Effector memory CD4-positive, alpha-beta T cell (primary cell): ENCODE data around the gene SLC22A12.
A peak's percentile ranks its signal among the peaks of the same experiment; 100 is the strongest.

Source experiments
- DNase-seq, 3 donors: peaks; one replicate each; pipeline ENCODE4 v3.0.0-alpha.2; 2020
- H3K27ac ChIP-seq: 2 replicates; pipeline ENCODE4 v1.7.0; 2013; ENCODE audit warnings: mild to moderate bottlenecking, low read length, moderate library complexity; ENCODE audit not compliant: insufficient read depth, poor library complexity, severe bottlenecking
- H3K27me3 ChIP-seq: replicated peaks from 2 replicates; pipeline ENCODE4 v1.7.0; 2013; ENCODE audit warnings: mild to moderate bottlenecking, low read length; ENCODE audit not compliant: insufficient read depth, control insufficient read depth, poor library complexity, severe bottlenecking
- H3K36me3 ChIP-seq: 2 replicates; pipeline ENCODE4 v1.7.0; 2013; ENCODE audit warnings: mild to moderate bottlenecking, low read length, moderate library complexity; ENCODE audit not compliant: control insufficient read depth, insufficient read depth
- H3K4me1 ChIP-seq: 2 replicates; pipeline ENCODE4 v1.7.0; 2013; ENCODE audit warnings: low read length, mild to moderate bottlenecking; ENCODE audit not compliant: control insufficient read depth, insufficient read depth, poor library complexity, severe bottlenecking
- H3K4me3 ChIP-seq: 2 replicates; pipeline ENCODE4 v1.7.0; 2013; ENCODE audit warnings: low read length, low read depth, mild to moderate bottlenecking; ENCODE audit not compliant: insufficient read depth, poor library complexity, severe bottlenecking
- H3K9me3 ChIP-seq: 2 replicates; pipeline ENCODE4 v1.7.0; 2013; ENCODE audit warnings: mild to moderate bottlenecking, low read length, moderate library complexity; ENCODE audit not compliant: control insufficient read depth
- total RNA-seq, 3 donors: gene quantifications; one replicate each; lab custom pipeline; 2026; lab: John Stamatoyannopoulos, UW

SLC22A12 gene
- total RNA-seq, result 0 reads per million in 3 donors

DNA sequence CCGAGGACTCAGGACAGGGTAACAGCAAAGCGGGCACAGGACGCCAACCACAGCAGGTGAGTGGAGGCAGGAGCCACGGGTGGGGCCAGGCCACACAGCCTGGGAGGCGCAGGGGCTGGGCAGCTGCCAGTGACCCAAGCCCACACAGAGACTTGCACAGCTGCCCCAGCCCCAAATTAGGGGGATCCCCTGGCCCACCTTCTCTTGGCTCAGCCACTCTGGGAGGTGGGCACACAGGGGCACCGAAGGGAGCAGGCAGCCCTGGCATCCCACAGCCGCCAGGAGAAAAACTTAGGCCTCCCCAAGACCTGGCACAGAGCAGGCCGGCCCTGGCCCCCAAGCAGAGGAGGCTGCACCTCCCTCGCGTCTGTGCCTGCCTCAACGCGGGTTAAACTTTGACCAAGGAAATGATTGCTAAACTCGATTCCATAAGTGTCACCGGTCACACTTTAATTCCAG lies at the start of gene SLC22A12:
SLC22A12 (plus strand) TSS at position 458 of the 459 bp plus-strand sequence. CDS start 337 bp downstream, outside the sequence.
- no peaks in the 10 kb centered on the region for H3K27me3 ChIP-seq
- no peaks in the 10 kb centered on the region for H3K9me3 ChIP-seq
- H3K36me3 ChIP-seq, result no peaks in the 10 kb centered on the region
- no peak within 1 kb of the TSS for H3K27ac ChIP-seq
- H3K4me1 ChIP-seq, result no peaks in the 10 kb centered on the region
- H3K4me3 ChIP-seq, result no peak within 1 kb of the TSS
- no peak for DNase-seq

GRCh38 chr11:64542172-64543125 lies 48.6 kb upstream of the SLC22A12 start:
- H3K4me1 ChIP-seq, result no peaks in the 10 kb centered on the region
- H3K9me3 ChIP-seq, result no peaks in the 10 kb centered on the region
- no peaks in the 10 kb centered on the region for H3K36me3 ChIP-seq
- DNase-seq, result no peak
- H3K4me3 ChIP-seq, result no peak overlapping the region
- no peak overlapping the region for H3K27ac ChIP-seq
- H3K27me3 ChIP-seq, result peaks cover 6% of the 10 kb centered on the region

DNA sequence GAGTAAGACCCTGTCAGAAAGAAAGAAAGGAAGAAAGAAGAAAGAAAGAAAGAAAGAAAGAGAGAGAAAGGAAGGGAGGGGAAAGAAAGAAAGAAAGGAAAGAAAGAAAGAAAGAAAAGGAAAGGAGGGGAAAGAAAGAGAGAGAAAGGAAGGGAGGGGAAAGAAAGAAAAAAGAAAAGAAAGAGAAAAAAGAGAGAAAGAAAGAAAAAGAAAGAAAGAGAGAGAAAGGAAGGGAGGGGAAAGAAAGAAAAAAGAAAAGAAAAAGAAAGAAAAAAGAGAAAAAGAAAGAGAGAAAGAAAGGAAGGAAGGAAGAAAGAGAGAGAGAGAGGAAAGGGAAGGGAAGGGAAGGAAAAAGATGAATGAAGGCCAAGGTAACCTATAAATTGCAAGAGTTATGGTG lies 47.2 kb upstream of the SLC22A12 start:
- H3K9me3 ChIP-seq, result no peaks in the 10 kb centered on the region
- no peak for DNase-seq
- H3K4me3 ChIP-seq, result no peak overlapping the region
- no peak overlapping the region for H3K27ac ChIP-seq
- no peaks in the 10 kb centered on the region for H3K36me3 ChIP-seq
- no peaks in the 10 kb centered on the region for H3K4me1 ChIP-seq
- no peaks in the 10 kb centered on the region for H3K27me3 ChIP-seq

GRCh38 chr11:64544616-64545296 lies 46.3 kb upstream of the SLC22A12 start:
- Histone ChIP-seq H3K36me3 (no peaks in the 10 kb centered on the region), H3K4me1 (no peaks in the 10 kb centered on the region), H3K27ac (no peak overlapping the region), H3K9me3 (no peaks in the 10 kb centered on the region), H3K4me3 (no peak overlapping the region), H3K27me3 (no peaks in the 10 kb centered on the region)
- DNase-seq, result no peak

DNA sequence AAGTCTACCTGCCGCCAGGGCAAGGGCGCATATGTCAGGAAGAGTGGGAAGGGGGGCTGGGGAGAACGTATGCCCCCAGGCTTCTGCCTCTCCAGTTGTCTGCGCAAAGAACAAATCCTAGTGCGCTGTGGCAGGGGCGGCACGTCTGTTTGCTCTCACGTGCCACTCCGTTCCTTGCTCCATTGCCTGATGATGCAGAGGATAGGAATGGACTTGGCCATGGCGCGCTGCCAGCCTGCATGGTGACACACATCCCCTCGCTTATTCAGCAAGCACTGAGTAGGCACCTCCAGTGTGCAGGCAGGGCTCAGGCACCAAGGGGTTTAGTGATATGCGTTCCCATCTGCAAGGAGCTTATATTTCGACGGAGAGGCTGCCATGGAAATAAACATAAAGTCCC lies 45.4 kb upstream of the SLC22A12 start:
- Histone ChIP-seq H3K27me3 (no peaks in the 10 kb centered on the region), H3K27ac (no peak overlapping the region), H3K4me1 (no peaks in the 10 kb centered on the region), H3K9me3 (no peaks in the 10 kb centered on the region), H3K36me3 (no peaks in the 10 kb centered on the region), H3K4me3 (no peak overlapping the region)
- no peak for DNase-seq

GRCh38 chr11:64546176-64546575 lies 44.8 kb upstream of the SLC22A12 start:
- Histone ChIP-seq H3K36me3 (no peaks in the 10 kb centered on the region), H3K4me3 (no peak overlapping the region), H3K9me3 (no peaks in the 10 kb centered on the region), H3K27me3 (no peaks in the 10 kb centered on the region), H3K4me1 (no peaks in the 10 kb centered on the region), H3K27ac (no peak overlapping the region)
- no peak for DNase-seq

DNA sequence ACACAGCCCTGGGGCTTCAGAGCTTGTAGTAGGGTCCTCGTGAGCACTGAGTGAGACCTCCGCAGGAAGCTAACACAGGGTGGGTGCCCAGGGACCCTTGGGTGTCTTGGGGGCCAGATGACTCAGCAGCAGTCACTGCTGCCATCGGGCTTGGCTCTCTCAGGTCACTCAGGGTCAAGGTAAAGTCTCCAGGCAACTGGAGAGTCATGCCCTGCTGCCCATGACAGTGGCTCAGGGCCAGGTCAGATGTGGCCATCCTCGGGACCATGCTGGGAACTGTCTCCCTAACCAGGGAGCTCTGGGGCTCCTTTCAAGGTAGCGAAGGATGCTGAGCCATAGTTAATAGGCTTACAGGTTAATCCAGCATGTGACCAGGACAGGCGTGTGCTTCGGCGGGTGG lies 44.4 kb upstream of the SLC22A12 start:
- Histone ChIP-seq H3K27me3 (no peaks in the 10 kb centered on the region), H3K4me1 (no peaks in the 10 kb centered on the region), H3K9me3 (no peaks in the 10 kb centered on the region), H3K4me3 (no peak overlapping the region), H3K27ac (no peak overlapping the region), H3K36me3 (no peaks in the 10 kb centered on the region)
- no peak for DNase-seq

DNA sequence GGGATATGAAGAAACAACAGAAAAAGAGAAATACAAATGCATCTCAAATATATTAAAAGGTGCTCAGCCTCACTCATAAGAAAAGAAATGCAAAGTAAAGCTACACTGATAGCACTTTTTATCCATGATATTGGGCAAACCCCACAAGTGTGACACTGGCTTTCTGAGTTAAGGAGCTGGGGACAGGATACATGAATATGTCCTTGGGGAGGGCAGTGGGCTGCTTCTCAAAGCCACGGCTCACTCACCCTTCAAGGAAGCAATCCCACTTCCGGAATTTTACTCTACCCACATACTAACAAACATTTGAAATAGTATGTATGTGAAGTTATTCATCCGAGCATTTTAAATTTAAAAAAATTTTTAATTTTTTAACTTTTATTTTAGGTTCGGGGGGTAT lies 41.1 kb upstream of the SLC22A12 start:
- no peak for DNase-seq
- Histone ChIP-seq H3K4me1 (no peaks in the 10 kb centered on the region), H3K4me3 (no peak overlapping the region), H3K36me3 (no peaks in the 10 kb centered on the region), H3K27me3 (no peaks in the 10 kb centered on the region), H3K9me3 (no peaks in the 10 kb centered on the region), H3K27ac (no peak overlapping the region)

DNA sequence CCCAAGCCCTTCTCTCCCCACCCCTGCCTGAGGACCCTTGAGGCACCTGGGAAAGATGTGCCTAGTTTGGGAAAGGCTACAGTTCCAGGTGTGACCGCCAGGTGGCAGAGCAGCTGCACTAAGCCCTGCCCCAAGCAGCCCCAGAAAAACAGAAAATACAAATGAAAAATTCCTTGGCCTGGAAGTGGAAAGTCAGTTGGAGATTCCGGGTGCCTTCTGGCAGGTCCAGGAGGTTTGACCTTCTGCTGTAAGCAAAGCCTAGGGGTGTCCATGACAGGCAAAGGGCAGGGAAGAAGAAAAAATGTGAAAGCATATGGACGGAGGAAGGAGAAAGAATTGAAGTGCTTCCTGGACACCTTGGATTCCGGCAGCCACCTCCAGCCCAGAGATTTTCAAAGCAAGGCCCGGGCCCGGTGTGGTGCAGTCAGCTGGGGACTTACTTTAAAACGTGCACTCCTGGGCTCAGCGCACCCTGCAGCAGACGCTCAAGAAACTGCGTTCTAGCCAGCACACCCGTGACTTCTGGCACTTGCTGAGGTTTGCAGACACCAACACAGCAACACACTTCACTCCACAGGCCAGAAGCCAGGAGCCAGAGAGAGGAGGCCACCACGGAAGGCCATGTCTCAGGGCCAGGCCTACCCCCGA lies 37.3 kb upstream of the SLC22A12 start:
- Histone ChIP-seq H3K36me3 (no peaks in the 10 kb centered on the region), H3K27ac (no peak overlapping the region), H3K4me3 (no peak overlapping the region), H3K4me1 (no peaks in the 10 kb centered on the region), H3K9me3 (no peaks in the 10 kb centered on the region), H3K27me3 (no peaks in the 10 kb centered on the region)
- peak; percentile 12 to 21 (median 18) for DNase-seq
